Neural crest cell (in vitro differentiated cells): ENCODE data around the gene ZNF627. TPM values are rescaled to one million over a fixed set of nuclear protein-coding genes. Genes with fewer than 3 reads are reported as not detected.
A peak's percentile ranks its signal among the peaks of the same experiment; 100 is the strongest.

ENCODE experiments used
- DNase-seq: peaks from one replicate; pipeline ENCODE4 v3.0.0; 2021; ENCODE audit warnings: low read depth, mixed read lengths, low spot score
- H3K27ac Mint-ChIP-seq: one replicate; pipeline ENCODE4 v1.8.0; 2021; ENCODE audit warnings: mild to moderate bottlenecking, mixed read lengths; ENCODE audit not compliant: unreplicated experiment
- H3K27me3 Mint-ChIP-seq: 2 replicates; pipeline ENCODE4 v1.8.0; 2021; ENCODE audit warnings: low read depth, mild to moderate bottlenecking, mixed read lengths
- H3K36me3 Mint-ChIP-seq: 2 replicates; pipeline ENCODE4 v1.8.0; 2021; ENCODE audit warnings: low read depth, mild to moderate bottlenecking, mixed read lengths
- H3K4me1 Mint-ChIP-seq: 2 replicates; pipeline ENCODE4 v1.8.0; 2021; ENCODE audit warnings: mixed read lengths
- H3K4me3 Mint-ChIP-seq: one replicate; pipeline ENCODE4 v1.8.0; 2021; ENCODE audit warnings: mild to moderate bottlenecking, mixed read lengths
- H3K9me3 Mint-ChIP-seq: 2 replicates; pipeline ENCODE4 v1.8.0; 2021; ENCODE audit warnings: mixed read lengths
- CTCF ChIP-seq: fragments of 200-600 bp; sonication (generic); conservative IDR thresholded peaks from 2 replicates; pipeline ENCODE4 v1.5.0; 2021; ENCODE audit warnings: antibody characterized with exemption, mild to moderate bottlenecking
- total RNA-seq: library from RNA; stranded (reverse); gene quantifications from 2 replicates; pipeline ENCODE4 v1.2.1, GENCODE V29; 2021

The ZNF627 gene
- total RNA-seq, 1 donor from 2014 or later, result 22.2 TPM

- no peak overlapping the region for H3K27ac Mint-ChIP-seq
- peaks cover 3% of the 10 kb centered on the region for H3K27me3 Mint-ChIP-seq
- no peaks in the 10 kb centered on the region for H3K9me3 Mint-ChIP-seq
- H3K4me3 Mint-ChIP-seq, result no peak overlapping the region
- H3K36me3 Mint-ChIP-seq, result no peaks in the 10 kb centered on the region
- no peak for DNase-seq
- no peak for TF ChIP-seq CTCF
- H3K4me1 Mint-ChIP-seq, result no peaks in the 10 kb centered on the region
These were observed 22.6 kb upstream of the ZNF627 start for GRCh38 chr19:11574689-11575088.

GRCh38 chr19:11576227-11576626 is 21.1 kb upstream of the ZNF627 start:
- no peak for TF ChIP-seq CTCF
- no peaks in the 10 kb centered on the region for H3K36me3 Mint-ChIP-seq
- H3K4me3 Mint-ChIP-seq, result no peak overlapping the region
- DNase-seq, result no peak
- H3K27ac Mint-ChIP-seq, result no peak overlapping the region
- no peaks in the 10 kb centered on the region for H3K9me3 Mint-ChIP-seq
- H3K27me3 Mint-ChIP-seq, result peaks cover 7% of the 10 kb centered on the region
- H3K4me1 Mint-ChIP-seq, result no peaks in the 10 kb centered on the region

- no peaks in the 10 kb centered on the region for H3K36me3 Mint-ChIP-seq
- DNase-seq, result no peak
- H3K4me3 Mint-ChIP-seq, result no peak within 1 kb of the TSS
- H3K9me3 Mint-ChIP-seq, result no peaks in the 10 kb centered on the region
- H3K27me3 Mint-ChIP-seq, result peaks cover 7% of the 10 kb centered on the region
- H3K4me1 Mint-ChIP-seq, result peaks cover 4% of the 10 kb centered on the region
- H3K27ac Mint-ChIP-seq, result peak within 1 kb of the TSS; percentile 57
- TF ChIP-seq CTCF, result no peak
These were observed 19.6 kb upstream of the ZNF627 start, which contains the start of gene ACP5 for GRCh38 chr19:11577451-11578257. ACP5 (minus strand) TSS chr19:11577645; CDS start chr19:11577317, 328 bp downstream.

GRCh38 chr19:11578258-11579142 is 18.8 kb upstream of the ZNF627 start:
- Mint-ChIP-seq H3K27me3 (peaks cover 7% of the 10 kb centered on the region), H3K9me3 (no peaks in the 10 kb centered on the region), H3K27ac (peak overlapping the region; percentile 35), H3K4me1 (peaks cover 4% of the 10 kb centered on the region), H3K36me3 (no peaks in the 10 kb centered on the region), H3K4me3 (no peak overlapping the region)
- no peak for DNase-seq
- TF ChIP-seq CTCF, result no peak

- Mint-ChIP-seq H3K4me3 (no peak overlapping the region), H3K27ac (no peak overlapping the region), H3K36me3 (no peaks in the 10 kb centered on the region), H3K4me1 (peaks cover 4% of the 10 kb centered on the region), H3K9me3 (no peaks in the 10 kb centered on the region), H3K27me3 (peaks cover 7% of the 10 kb centered on the region)
- DNase-seq, result no peak
- TF ChIP-seq CTCF, result no peak
These were observed 17.2 kb upstream of the ZNF627 start for GRCh38 chr19:11580116-11580515.
